Stimulated activated CD8-positive, alpha-beta memory T cell treated with anti-CD3 and anti-CD28 coated beads, Interleukin-4, amount 100 ng/mL, for 1 hour (primary cell): Measurements from ENCODE around the gene TMEM254.
"Not testable (repeated sequence)": the region's sequence is repeated elsewhere in the genome, so short reads cannot be mapped to it uniquely, and the experiment has no call there.

Experiments
- DNase-seq, 2 donors: peaks; one replicate each; pipeline ENCODE4 v3.0.0-alpha.2; 2020; ENCODE audit warnings: low read depth in 2 of 2, low spot score in 1 of 2

TMEM254 gene

GRCh38 chr10:80132299-80133139, 54.1 kb downstream of the TMEM254 start, which contains the start of gene PLAC9:
Gene PLAC9 (plus strand): TSS chr10:80132730. CDS start chr10:80132763, 33 bp downstream.
- DNase-seq, result no peak

GRCh38 chr10:80133206-80133605, 54.7 kb downstream of the TMEM254 start:
- no peak for DNase-seq

DNA sequence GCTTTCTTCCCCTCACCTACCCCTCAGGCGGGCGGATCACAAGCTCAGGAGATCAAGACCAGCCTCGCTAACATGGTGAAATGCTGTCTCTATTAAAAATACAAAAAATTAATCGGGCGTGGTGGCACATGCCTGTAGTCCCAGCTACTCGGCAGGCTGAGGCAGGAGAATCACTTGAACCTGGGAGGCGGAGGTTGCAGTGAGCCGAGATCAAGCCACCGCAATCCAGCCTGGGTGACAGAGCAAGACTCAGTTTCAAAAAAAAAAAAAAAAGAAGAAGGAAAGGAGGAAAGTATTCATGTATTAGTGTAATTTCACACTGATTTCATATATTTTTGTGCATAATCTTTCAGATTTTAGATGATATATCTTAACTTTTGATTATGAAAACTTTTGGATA, 55.2 kb downstream of the TMEM254 start:
- not testable (repeated sequence) for DNase-seq

GRCh38 chr10:80136134-80136571, 57.7 kb downstream of the TMEM254 start:
- no peak for DNase-seq

DNA sequence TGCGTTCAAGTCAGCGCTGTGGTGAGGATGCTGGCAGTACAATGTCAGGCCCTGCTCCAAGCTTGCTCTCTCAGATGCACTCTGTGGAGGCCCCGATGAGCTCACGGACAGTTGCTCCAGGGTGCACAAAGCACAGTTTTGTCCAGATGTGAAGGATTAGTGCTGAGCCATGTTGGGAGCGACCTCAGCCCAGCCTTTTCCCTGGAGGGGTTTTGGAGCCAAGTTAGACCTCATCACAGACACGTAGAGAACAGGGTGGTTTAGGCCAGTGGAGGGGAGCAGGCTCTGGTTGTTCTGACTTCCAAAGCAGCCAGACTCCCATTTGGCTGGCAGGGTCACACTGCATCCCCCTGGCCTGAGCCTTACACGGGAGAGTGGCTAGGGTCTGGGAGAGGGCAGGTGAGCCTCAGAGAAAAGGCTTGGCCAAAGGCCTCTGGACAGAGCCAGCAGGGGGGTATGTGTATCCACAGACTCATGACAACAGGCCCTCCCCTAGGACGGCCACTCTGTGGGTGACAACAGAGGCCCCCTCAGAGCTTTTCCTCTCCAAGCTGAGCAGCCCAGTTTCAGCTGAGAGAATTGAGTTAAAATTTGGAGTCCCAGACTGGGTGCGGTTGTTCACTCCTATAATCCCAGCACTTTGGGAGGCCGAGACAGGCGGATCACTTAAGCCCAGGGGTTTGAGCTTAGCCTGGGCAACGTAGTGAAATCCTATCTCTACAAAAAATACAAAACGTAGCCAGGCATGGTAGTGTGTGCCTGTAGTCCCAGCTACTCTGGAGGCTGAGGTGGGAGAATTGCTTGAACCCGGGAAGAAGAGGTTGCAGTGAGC, 58.8 kb downstream of the TMEM254 start:
- no peak for DNase-seq

GRCh38 chr10:80137920-80138319, 59.5 kb downstream of the TMEM254 start:
- DNase-seq, result no peak

- DNase-seq, result no peak
Observed at GRCh38 chr10:80139265-80139664, 60.8 kb downstream of the TMEM254 start.

- DNase-seq, result no peak
Observed at GRCh38 chr10:80140251-80140650, 61.8 kb downstream of the TMEM254 start.

DNA sequence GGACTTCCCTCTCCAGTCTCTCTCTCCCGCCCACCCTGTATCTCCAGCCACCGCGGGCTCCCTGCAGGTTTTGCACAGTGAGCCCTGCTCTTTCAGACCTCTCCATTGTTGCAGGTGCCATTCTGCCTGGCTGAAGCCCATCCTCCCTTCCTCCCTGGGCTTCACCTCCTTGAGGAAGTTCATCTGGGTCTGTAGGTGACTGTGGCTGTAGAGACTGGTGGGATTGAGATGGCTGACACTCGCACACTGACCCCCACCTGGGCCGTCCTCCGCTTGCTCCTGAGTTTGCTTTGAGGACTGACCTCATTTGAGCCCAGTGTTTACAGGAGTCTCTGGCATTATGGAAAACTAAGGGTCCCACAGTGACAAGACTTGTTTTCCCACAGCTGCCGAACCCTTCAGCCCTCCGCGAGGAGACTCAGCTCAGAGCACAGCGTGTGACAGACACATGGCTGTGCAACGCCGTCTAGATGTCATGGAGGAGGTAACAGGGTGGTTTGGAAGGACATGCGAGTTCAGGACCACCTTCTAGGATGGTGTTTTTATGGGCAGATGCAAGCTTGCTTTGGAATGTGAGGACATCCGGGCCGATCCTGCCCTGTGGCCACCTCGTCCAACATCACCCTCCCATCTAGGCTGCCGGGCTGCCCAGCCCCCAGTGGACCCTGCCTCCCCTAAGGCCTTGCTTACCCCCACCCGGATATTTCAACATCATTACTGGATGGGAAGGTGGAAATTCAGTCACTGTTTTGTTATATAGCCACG, 63.4 kb downstream of the TMEM254 start:
- DNase-seq, result no peak
